ENCODE data around the gene LRMDA.

DNA sequence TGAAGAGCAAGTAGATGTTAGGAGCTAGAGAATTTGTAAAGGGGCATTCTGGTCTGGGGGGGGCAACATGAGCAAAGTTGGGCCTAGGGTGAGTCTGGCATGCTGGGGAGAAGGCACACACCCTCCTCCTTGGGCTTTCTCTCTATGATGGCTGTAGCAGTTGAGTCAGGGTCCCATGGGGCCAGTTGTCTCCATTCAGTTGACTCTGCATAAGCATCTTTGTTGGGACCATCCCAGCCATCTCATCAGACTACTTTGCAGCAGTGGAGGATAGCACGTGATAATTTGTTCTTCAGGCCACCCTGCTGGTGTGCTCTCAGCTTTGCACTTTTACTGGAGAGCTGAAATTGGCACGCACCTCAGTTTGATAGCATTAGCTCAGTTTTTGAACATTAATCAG lies 55.2 kb downstream of the LRMDA start:
- no peak for TF ChIP-seq RNF2 (IDR thresholded peaks at IDR 0.05; ENCODE audit: borderline replicate concordance, low read depth)
- TF ChIP-seq PHF8 (IDR thresholded peaks at IDR 0.05; ENCODE audit: borderline replicate concordance, low read depth): no peak
- TF ChIP-seq, protein P1, sequence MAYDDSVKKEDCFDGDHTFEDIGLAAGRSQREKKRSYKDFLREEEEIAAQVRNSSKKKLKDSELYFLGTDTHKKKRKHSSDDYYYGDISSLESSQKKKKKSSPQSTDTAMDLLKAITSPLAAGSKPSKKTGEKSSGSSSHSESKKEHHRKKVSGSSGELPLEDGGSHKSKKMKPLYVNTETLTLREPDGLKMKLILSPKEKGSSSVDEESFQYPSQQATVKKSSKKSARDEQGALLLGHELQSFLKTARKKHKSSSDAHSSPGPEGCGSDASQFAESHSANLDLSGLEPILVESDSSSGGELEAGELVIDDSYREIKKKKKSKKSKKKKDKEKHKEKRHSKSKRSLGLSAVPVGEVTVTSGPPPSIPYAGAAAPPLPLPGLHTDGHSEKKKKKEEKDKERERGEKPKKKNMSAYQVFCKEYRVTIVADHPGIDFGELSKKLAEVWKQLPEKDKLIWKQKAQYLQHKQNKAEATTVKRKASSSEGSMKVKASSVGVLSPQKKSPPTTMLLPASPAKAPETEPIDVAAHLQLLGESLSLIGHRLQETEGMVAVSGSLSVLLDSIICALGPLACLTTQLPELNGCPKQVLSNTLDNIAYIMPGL (CRISPR knock-in tag; IDR thresholded peaks at IDR 0.05; ENCODE audit: borderline replicate concordance): no peak
- TF ChIP-seq, protein P2, sequence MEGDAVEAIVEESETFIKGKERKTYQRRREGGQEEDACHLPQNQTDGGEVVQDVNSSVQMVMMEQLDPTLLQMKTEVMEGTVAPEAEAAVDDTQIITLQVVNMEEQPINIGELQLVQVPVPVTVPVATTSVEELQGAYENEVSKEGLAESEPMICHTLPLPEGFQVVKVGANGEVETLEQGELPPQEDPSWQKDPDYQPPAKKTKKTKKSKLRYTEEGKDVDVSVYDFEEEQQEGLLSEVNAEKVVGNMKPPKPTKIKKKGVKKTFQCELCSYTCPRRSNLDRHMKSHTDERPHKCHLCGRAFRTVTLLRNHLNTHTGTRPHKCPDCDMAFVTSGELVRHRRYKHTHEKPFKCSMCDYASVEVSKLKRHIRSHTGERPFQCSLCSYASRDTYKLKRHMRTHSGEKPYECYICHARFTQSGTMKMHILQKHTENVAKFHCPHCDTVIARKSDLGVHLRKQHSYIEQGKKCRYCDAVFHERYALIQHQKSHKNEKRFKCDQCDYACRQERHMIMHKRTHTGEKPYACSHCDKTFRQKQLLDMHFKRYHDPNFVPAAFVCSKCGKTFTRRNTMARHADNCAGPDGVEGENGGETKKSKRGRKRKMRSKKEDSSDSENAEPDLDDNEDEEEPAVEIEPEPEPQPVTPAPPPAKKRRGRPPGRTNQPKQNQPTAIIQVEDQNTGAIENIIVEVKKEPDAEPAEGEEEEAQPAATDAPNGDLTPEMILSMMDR (IDR thresholded peaks at IDR 0.05): no peak
- TF ChIP-seq, protein P3, sequence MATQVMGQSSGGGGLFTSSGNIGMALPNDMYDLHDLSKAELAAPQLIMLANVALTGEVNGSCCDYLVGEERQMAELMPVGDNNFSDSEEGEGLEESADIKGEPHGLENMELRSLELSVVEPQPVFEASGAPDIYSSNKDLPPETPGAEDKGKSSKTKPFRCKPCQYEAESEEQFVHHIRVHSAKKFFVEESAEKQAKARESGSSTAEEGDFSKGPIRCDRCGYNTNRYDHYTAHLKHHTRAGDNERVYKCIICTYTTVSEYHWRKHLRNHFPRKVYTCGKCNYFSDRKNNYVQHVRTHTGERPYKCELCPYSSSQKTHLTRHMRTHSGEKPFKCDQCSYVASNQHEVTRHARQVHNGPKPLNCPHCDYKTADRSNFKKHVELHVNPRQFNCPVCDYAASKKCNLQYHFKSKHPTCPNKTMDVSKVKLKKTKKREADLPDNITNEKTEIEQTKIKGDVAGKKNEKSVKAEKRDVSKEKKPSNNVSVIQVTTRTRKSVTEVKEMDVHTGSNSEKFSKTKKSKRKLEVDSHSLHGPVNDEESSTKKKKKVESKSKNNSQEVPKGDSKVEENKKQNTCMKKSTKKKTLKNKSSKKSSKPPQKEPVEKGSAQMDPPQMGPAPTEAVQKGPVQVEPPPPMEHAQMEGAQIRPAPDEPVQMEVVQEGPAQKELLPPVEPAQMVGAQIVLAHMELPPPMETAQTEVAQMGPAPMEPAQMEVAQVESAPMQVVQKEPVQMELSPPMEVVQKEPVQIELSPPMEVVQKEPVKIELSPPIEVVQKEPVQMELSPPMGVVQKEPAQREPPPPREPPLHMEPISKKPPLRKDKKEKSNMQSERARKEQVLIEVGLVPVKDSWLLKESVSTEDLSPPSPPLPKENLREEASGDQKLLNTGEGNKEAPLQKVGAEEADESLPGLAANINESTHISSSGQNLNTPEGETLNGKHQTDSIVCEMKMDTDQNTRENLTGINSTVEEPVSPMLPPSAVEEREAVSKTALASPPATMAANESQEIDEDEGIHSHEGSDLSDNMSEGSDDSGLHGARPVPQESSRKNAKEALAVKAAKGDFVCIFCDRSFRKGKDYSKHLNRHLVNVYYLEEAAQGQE (IDR thresholded peaks at IDR 0.05): no peak
- TF ChIP-seq ZNF302 (CRISPR knock-in tag; IDR thresholded peaks at IDR 0.05): no peak

Measured in A549 (cell line).